T-cell (primary cell): ENCODE measurements around the gene CBFA2T2. TPM values are rescaled to one million over a fixed set of nuclear protein-coding genes. Genes with fewer than 3 reads are reported as not detected.
"Not testable (repeated sequence)": the region's sequence is repeated elsewhere in the genome, so short reads cannot be mapped to it uniquely, and the experiment has no call there.

Experiments
- ATAC-seq, 4 experiments: fragments of 200-7000 bp in 3 of 4; fragments of 150-1000 bp in 1 of 4; cut with Tn5 transposase; replicated peaks in 1 of 4; 1 replicate in 3 of 4; 2 replicates in 1 of 4; pipeline ENCODE4 v1.10.0; 2021; ENCODE audit warnings: moderate library complexity in 3 of 4, mild to moderate bottlenecking in 2 of 4, moderate number of reproducible peaks in 1 of 4
- CTCF ChIA-PET, 2 donors: fragments of 300-600 bp; sonication (Branson Sonifier 250); formaldehyde crosslinking; loops; one replicate each; lab custom pipeline; 2022; ENCODE audit warnings: antibody characterized with exemption in 2 of 2; lab: Charles Lee
- POLR2A ChIA-PET, 2 donors: fragments of 300-600 bp; sonication (Branson Sonifier 250); formaldehyde crosslinking; loops; one replicate each; lab custom pipeline; 2022; ENCODE audit warnings: antibody characterized with exemption in 2 of 2; lab: Charles Lee
- DNase-seq, 35 experiments: peaks; one replicate each; pipeline versions ENCODE4 v3.0.0 to v3.0.0-alpha.2; 2013 to 2023
- H3K27ac ChIP-seq: one replicate; pipeline ENCODE4 v1.5.1; 2013; ENCODE audit warnings: low read length
- H3K27me3 ChIP-seq, 2 experiments: replicated peaks in 1 of 2; 1 replicate in 1 of 2; 2 replicates in 1 of 2; pipeline versions ENCODE4 v1.6.1 to v1.7.0; 2013; ENCODE audit warnings: low read length in 1 of 2, mixed read lengths in 1 of 2; ENCODE audit not compliant: control insufficient read depth in 2 of 2, insufficient read depth in 2 of 2; ENCODE audit errors: extremely low read depth in 1 of 2
- H3K36me3 ChIP-seq, 2 donors: 1 replicate in 1 of 2; 2 replicates in 1 of 2; pipeline versions ENCODE4 v1.6.1 to v1.7.0; 2013; ENCODE audit warnings: low read length in 1 of 2; ENCODE audit not compliant: control insufficient read depth in 2 of 2, insufficient read depth in 1 of 2; ENCODE audit errors: extremely low read depth in 1 of 2
- H3K4me1 ChIP-seq, 2 experiments: 1 replicate in 1 of 2; 2 replicates in 1 of 2; pipeline versions ENCODE4 v1.6.1 to v1.7.0; 2013; ENCODE audit warnings: low read length in 2 of 2, mixed read lengths in 1 of 2; ENCODE audit not compliant: insufficient read depth in 2 of 2, control insufficient read depth in 1 of 2; ENCODE audit errors: extremely low read depth in 1 of 2
- H3K4me3 ChIP-seq, 2 donors: 1 replicate in 1 of 2; 2 replicates in 1 of 2; pipeline versions ENCODE4 v1.5.1 to v1.7.0; 2013; ENCODE audit warnings: mild to moderate bottlenecking in 2 of 2, low read length in 1 of 2, moderate library complexity in 1 of 2; ENCODE audit not compliant: control insufficient read depth in 1 of 2; ENCODE audit errors: extremely low read depth in 1 of 2
- H3K9me3 ChIP-seq: 2 replicates; pipeline ENCODE4 v1.7.0; 2013
- H3K27ac Mint-ChIP-seq, 2 donors: one replicate each; pipeline ENCODE4 v1.8.0; 2020 to 2021; ENCODE audit warnings: mild to moderate bottlenecking in 2 of 2, mixed read lengths in 2 of 2
- H3K27me3 Mint-ChIP-seq, 2 donors: one replicate each; pipeline ENCODE4 v1.8.0; 2021 to 2022; ENCODE audit warnings: mixed read lengths in 2 of 2
- H3K36me3 Mint-ChIP-seq: one replicate; pipeline ENCODE4 v1.8.0; 2021; ENCODE audit warnings: mixed read lengths
- H3K4me1 Mint-ChIP-seq, 3 donors: one replicate each; pipeline ENCODE4 v1.8.0; 2020 to 2022; ENCODE audit warnings: mixed read lengths in 3 of 3, mild to moderate bottlenecking in 1 of 3
- H3K4me3 Mint-ChIP-seq, 3 donors: one replicate each; pipeline ENCODE4 v1.8.0; 2020 to 2022; ENCODE audit warnings: mild to moderate bottlenecking in 3 of 3, mixed read lengths in 3 of 3, moderate library complexity in 3 of 3
- H3K9me3 Mint-ChIP-seq, 3 donors: one replicate each; pipeline ENCODE4 v1.8.0; 2020 to 2022; ENCODE audit warnings: mixed read lengths in 3 of 3
- WGBS: methylation state at CpG from one replicate; pipeline ENCODE4 v1.1.5; 2013; ENCODE audit warnings: missing lambda C conversion rate; ENCODE audit not compliant: insufficient coverage; 5-methylcytosine and 5-hydroxymethylcytosine counted together
- total RNA-seq, 35 experiments: library from RNA in 6 of 35; stranded (reverse) in 6 of 35; fragments of 120-200 nt in 1 of 35; gene quantifications; one replicate each; pipeline versions ENCODE4 v1.2.1 to v1.2.4 and lab custom pipeline; 2013 to 2026

CBFA2T2 gene
- total RNA-seq, 5 donors from 2014 or later (not counting 1 experiment from before 2014, with no cell fraction given) = 25.2 to 34.2 (median 31.0) TPM

DNA sequence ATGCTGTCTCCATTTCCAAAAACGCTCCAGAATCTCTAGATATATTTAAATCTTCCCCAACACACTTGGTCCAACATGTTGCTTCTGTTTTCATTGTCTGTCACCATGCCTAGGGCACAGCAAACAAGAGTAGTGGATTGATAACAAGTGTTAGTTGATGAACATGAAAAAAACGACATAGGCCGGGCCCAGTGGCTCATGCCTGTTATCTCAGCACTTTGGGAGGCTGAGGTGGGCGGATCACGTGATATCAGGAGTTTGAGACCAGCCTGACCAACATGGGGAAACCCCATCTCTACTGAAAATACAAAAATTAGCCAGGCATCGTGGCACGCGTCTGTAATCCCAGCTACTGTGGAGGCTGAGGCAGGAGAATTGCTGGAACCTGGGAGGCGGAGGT is 102.0 kb downstream of the CBFA2T2 start:
- H3K36me3 Mint-ChIP-seq, H3K27ac ChIP-seq, H3K9me3 Mint-ChIP-seq, H3K9me3 ChIP-seq, H3K27me3 Mint-ChIP-seq, CTCF ChIA-PET, H3K27me3 ChIP-seq, H3K4me1 ChIP-seq, H3K36me3 ChIP-seq, H3K4me3 Mint-ChIP-seq, H3K4me3 ChIP-seq: not testable (repeated sequence)
- POLR2A ChIA-PET = interaction anchor here in 1 of 2 donors (0.6 kb wide), 1 partner anchor 41 kb away, joined by 4 read pairs; no protein-coding TSS in a partner anchor
- ATAC-seq (peak in 1 of 4 experiments; percentile 6), DNase-seq (peak in 26 of 35 experiments; percentile 1 to 46 (median 10))
- peak overlapping the region in 1 of 2 donors; percentile 48 for H3K27ac Mint-ChIP-seq
- peaks cover 4 to 14% (median 10%) of the 10 kb centered on the region in 3 donors for H3K4me1 Mint-ChIP-seq
- no CpG with 5 or more reads among the region's 9 CpGs for WGBS

DNA sequence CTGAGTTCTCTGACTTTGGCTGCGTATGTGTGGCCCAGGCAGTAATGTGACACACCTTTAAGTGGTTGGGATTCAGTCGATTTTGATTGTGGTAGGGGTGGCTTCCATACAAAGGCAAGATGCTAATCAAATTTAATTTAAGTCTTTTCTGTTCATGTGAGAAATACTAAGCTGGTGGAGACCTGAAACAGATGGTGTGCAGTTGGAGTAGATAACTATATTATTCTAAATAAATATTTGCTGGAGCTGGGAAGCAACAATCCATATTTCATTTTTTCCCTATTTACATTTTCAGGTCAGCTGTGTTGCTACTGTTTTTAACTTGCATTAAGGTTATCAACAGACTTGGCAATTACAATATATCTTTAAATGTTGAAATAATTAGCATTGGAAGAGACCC is 104.8 kb downstream of the CBFA2T2 start:
- peaks cover 0 to 6% of the 10 kb centered on the region in 2 donors for H3K36me3 ChIP-seq
- H3K27me3 Mint-ChIP-seq = no peaks in the 10 kb centered on the region
- H3K9me3 ChIP-seq = no peaks in the 10 kb centered on the region
- POLR2A ChIA-PET = interaction anchor here in 1 of 2 donors (0.6 kb wide), 1 partner anchor 163 kb away, joined by 3 read pairs; no protein-coding TSS in a partner anchor
- H3K27me3 ChIP-seq = no peaks in the 10 kb centered on the region
- H3K4me1 Mint-ChIP-seq = peaks cover 4 to 10% (median 8%) of the 10 kb centered on the region in 3 donors
- DNase-seq (no peak), ATAC-seq (no peak)
- no peaks in the 10 kb centered on the region for H3K9me3 Mint-ChIP-seq
- peaks cover 2% of the 10 kb centered on the region for H3K36me3 Mint-ChIP-seq
- no peak overlapping the region for H3K4me3 ChIP-seq
- H3K4me3 Mint-ChIP-seq = no peak overlapping the region
- CTCF ChIA-PET = no interaction called here
- no peak overlapping the region for H3K27ac ChIP-seq
- no peak overlapping the region for H3K27ac Mint-ChIP-seq
- no CpG with 5 or more reads among the region's 2 CpGs for WGBS
- H3K4me1 ChIP-seq = peaks cover 0 to 3% of the 10 kb centered on the region in 2 experiments

DNA sequence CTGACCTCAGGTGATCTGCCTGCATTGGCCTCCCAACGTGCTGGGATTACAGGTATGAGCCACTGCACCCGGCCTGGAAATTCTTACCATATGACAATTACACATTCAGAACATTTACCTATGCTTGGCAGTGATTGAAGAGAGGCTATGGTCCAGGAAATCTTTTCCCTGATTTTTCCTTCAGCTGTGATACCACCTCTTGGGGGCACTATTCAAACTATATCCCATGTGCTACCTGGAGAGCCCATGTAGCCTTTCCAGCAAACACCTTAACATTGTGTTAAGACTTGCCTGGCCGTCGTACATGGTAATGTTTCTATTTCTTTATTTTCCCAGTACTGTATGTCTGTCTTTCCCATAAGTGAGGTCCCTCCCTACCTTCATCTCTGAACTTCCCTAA is 110.5 kb downstream of the CBFA2T2 start:
- ATAC-seq = no peak

DNA sequence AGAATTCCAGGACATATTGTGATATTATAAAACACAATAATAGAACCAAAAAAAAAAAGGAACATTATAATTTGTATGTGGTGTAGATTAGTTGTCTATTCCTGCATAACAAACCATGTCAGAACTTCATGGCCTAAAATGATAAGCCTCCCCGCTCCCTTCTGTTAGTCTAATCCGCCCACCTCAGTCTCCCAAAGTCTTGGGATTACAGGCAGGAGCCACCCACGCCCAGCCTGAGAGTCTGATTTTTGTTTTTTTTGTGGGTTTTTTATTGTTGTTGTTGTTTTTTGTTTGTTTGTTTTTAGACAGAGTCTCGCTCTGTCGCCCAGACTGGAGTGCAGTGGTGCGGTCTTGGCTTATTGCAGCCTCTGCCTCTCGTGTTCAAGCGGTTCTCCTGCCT is 111.1 kb downstream of the CBFA2T2 start:
- WGBS = 90% methylated on average over 3 of the region's 8 CpGs
- H3K36me3 ChIP-seq = peaks cover 3 to 6% of the 10 kb centered on the region in 2 donors
- peaks cover 26% of the 10 kb centered on the region for H3K36me3 Mint-ChIP-seq
- no peak overlapping the region for H3K4me3 ChIP-seq
- H3K27me3 ChIP-seq = no peaks in the 10 kb centered on the region
- H3K4me1 Mint-ChIP-seq = peaks cover 10 to 17% (median 10%) of the 10 kb centered on the region in 3 donors
- no peak overlapping the region for H3K4me3 Mint-ChIP-seq
- ChIA-PET CTCF (no interaction called here), POLR2A (no interaction called here)
- no peak for DNase-seq
- no peak for ATAC-seq
- no peaks in the 10 kb centered on the region for H3K9me3 ChIP-seq
- H3K4me1 ChIP-seq = no peaks in the 10 kb centered on the region
- no peak overlapping the region for H3K27ac ChIP-seq
- no peaks in the 10 kb centered on the region for H3K9me3 Mint-ChIP-seq
- H3K27me3 Mint-ChIP-seq = no peaks in the 10 kb centered on the region
- no peak overlapping the region for H3K27ac Mint-ChIP-seq

More for the DNA sequence above, 110.5 kb downstream of the CBFA2T2 start:
- no peaks in the 10 kb centered on the region for H3K4me1 ChIP-seq
- no peak for DNase-seq
- no peaks in the 10 kb centered on the region for H3K27me3 ChIP-seq
- H3K9me3 Mint-ChIP-seq = no peaks in the 10 kb centered on the region
- H3K27ac Mint-ChIP-seq = no peak overlapping the region
- no peak overlapping the region for H3K27ac ChIP-seq
- ChIA-PET POLR2A (no interaction called here), CTCF (no interaction called here)
- H3K4me3 ChIP-seq = no peak overlapping the region
- peaks cover 10 to 17% (median 13%) of the 10 kb centered on the region in 3 donors for H3K4me1 Mint-ChIP-seq
- no CpG with 5 or more reads among the region's 4 CpGs for WGBS
- peaks cover 3 to 6% of the 10 kb centered on the region in 2 donors for H3K36me3 ChIP-seq
- no peaks in the 10 kb centered on the region for H3K27me3 Mint-ChIP-seq
- no peaks in the 10 kb centered on the region for H3K9me3 ChIP-seq
- peaks cover 26% of the 10 kb centered on the region for H3K36me3 Mint-ChIP-seq
- H3K4me3 Mint-ChIP-seq = no peak overlapping the region

DNA sequence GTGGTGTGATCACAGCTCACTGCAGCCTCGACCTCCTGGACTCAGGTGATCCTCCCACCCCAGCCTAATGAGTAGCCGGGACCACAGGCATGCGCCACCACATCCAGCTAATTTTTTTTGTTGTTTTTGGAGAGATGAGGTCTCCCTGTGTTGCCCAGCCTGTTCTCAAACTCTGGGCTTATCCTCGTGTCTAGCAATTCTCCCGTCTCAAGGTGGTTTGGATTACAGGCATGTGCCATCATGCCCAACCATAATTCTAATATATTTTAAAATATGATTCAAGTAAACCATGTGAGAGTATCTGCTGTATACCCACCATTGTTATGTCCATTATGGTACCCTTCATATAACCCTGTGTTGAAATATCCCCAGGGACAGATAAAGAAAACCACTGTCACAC is 112.0 kb downstream of the CBFA2T2 start:
- no peak for ATAC-seq
- Mint-ChIP-seq H3K4me3 (no peak overlapping the region), H3K36me3 (peaks cover 33% of the 10 kb centered on the region), H3K27ac (no peak overlapping the region), H3K9me3 (no peaks in the 10 kb centered on the region), H3K4me1 (peaks cover 10 to 17% (median 10%) of the 10 kb centered on the region in 3 donors), H3K27me3 (no peaks in the 10 kb centered on the region)
- Histone ChIP-seq H3K27me3 (no peaks in the 10 kb centered on the region), H3K4me1 (no peaks in the 10 kb centered on the region), H3K9me3 (no peaks in the 10 kb centered on the region), H3K4me3 (no peak overlapping the region), H3K36me3 (peaks cover 6% of the 10 kb centered on the region in 2 donors), H3K27ac (no peak overlapping the region)
- no CpG with 5 or more reads among the region's 5 CpGs for WGBS
- ChIA-PET CTCF (no interaction called here), POLR2A (no interaction called here)
- no peak for DNase-seq

DNA sequence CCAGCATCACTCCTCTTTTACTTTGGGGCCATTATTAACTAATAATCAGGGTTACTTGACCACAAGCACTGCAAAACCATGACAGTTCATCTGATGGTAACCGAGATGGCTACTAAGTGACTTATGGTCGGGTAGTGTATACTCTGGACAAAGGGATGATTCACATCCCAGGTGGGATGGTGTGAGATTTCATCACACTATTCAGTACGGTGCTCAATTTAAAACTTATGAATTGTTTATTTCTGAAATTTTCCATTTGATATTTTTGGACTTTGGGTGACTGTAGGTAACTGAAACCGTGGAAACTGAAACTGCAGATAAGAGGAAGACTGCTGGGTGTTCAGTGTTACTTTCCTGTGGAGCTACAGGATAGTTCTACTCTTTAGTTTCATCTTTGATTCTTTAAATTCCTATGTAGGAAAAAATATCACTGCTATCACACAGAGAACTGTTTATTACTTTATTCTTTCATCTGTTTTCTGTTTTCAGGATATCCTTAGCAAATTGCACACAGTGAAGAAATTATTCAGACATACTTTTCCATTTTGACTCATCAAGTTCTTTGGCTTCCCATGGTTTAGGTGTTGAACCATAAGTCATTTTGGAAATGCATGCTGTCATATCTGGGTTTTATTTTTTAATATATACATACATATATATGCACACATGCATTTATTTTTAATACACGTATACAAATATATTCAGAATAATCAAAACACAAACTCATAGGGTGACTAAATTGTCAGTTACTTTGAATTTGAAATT is 113.1 kb downstream of the CBFA2T2 start:
- no peaks in the 10 kb centered on the region for H3K4me1 ChIP-seq
- WGBS = 80% methylated on average over 1 of the region's 5 CpGs
- peaks cover 0 to 16% of the 10 kb centered on the region in 2 donors for H3K36me3 ChIP-seq
- no peaks in the 10 kb centered on the region for H3K9me3 ChIP-seq
- no peaks in the 10 kb centered on the region for H3K27me3 ChIP-seq
- H3K27ac Mint-ChIP-seq = peak overlapping the region in 1 of 2 donors; percentile 1
- H3K4me3 Mint-ChIP-seq = no peak overlapping the region
- peaks cover 10 to 17% (median 10%) of the 10 kb centered on the region in 3 donors for H3K4me1 Mint-ChIP-seq
- no peaks in the 10 kb centered on the region for H3K27me3 Mint-ChIP-seq
- DNase-seq (no peak), ATAC-seq (no peak)
- H3K9me3 Mint-ChIP-seq = no peaks in the 10 kb centered on the region
- peaks cover 41% of the 10 kb centered on the region for H3K36me3 Mint-ChIP-seq
- ChIA-PET CTCF (interaction anchor here in 1 of 2 donors (1.0 kb wide), 1 partner anchor 35 kb away, joined by 3 read pairs; no protein-coding TSS in a partner anchor), POLR2A (no interaction called here)
- H3K4me3 ChIP-seq = no peak overlapping the region
- H3K27ac ChIP-seq = no peak overlapping the region
